ENCODE results near the gene OSBPL5. TPM values are rescaled to one million over a fixed set of nuclear protein-coding genes. Genes with fewer than 3 reads are reported as not detected.

Gene OSBPL5
- polyA plus RNA-seq, 2 of the 4 experiments (the other 2 are of a cell fraction): 1.6 to 4.6 TPM

DNA sequence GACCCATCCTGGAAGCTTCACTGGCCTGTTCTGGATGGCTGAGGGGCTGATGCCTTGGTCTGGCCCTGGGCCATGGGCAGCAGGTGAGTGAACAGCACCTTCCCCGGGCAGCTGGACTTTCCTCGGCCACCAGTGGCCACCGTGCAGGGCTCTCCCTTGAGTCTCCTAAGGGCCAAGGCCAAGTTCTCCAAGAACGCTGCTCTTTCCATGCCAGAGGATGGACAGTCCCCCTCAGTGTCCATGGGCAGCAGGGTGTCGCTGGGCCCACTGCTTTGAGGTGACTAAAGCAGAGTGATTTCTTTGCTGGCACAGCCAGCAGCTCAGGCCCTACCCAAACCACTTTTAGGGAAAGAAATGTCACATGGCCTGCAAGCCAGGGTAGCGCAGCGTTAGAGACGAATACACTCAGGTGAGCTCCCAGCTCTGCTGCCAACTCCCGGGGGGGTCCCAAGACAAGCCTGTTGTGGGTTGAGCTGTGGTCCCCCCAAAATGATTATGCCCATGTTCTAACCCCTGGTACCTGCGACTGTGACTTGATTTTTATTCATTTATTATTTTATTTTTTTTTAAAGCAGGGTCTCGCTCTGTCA lies 104.6 kb downstream of the OSBPL5 start:
- ChIA-PET CTCF (interaction anchor here (1.9 to 4.4 kb wide), 3 partner anchors 14 to 31 kb away, joined by 8 to 29 read pairs (median 11); no protein-coding TSS in a partner anchor), POLR2A (no interaction called here)
- no peak for ATAC-seq
- FAIRE-seq: no peak
- Histone ChIP-seq H3K27ac (no peak overlapping the region), H3K9me3 (no peaks in the 10 kb centered on the region), H3K4me3 (no peak overlapping the region), H3K4me1 (peaks cover 17% of the 10 kb centered on the region), H3K4me2 (no peak overlapping the region)
- TF ChIP-seq RAD21 (conservative IDR thresholded peaks at IDR 0.05 in 1 of 2, IDR thresholded peaks at IDR 0.05 in 1 of 2) (no peak), FOSB (CRISPR knock-in tag; IDR thresholded peaks at IDR 0.05) (no peak), KDM5A (IDR thresholded peaks at IDR 0.05) (no peak), POLR2A (IDR thresholded peaks at IDR 0.05; ENCODE audit: low read length) (no peak), SMC3 (IDR thresholded peaks at IDR 0.05) (no peak), HOXB13 (CRISPR knock-in tag; IDR thresholded peaks at IDR 0.05; ENCODE audit: low read depth) (no peak), RARB (CRISPR knock-in tag; IDR thresholded peaks at IDR 0.05) (no peak), EHMT2 (IDR thresholded peaks at IDR 0.05; ENCODE audit: low read depth) (no peak), SREBF2 (IDR thresholded peaks at IDR 0.05) (no peak)
- TF ChIP-seq, protein P1, sequence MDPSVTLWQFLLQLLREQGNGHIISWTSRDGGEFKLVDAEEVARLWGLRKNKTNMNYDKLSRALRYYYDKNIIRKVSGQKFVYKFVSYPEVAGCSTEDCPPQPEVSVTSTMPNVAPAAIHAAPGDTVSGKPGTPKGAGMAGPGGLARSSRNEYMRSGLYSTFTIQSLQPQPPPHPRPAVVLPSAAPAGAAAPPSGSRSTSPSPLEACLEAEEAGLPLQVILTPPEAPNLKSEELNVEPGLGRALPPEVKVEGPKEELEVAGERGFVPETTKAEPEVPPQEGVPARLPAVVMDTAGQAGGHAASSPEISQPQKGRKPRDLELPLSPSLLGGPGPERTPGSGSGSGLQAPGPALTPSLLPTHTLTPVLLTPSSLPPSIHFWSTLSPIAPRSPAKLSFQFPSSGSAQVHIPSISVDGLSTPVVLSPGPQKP (IDR thresholded peaks at IDR 0.05; ENCODE audit: low read depth, low read length): no peak
- TF ChIP-seq, protein P2, sequence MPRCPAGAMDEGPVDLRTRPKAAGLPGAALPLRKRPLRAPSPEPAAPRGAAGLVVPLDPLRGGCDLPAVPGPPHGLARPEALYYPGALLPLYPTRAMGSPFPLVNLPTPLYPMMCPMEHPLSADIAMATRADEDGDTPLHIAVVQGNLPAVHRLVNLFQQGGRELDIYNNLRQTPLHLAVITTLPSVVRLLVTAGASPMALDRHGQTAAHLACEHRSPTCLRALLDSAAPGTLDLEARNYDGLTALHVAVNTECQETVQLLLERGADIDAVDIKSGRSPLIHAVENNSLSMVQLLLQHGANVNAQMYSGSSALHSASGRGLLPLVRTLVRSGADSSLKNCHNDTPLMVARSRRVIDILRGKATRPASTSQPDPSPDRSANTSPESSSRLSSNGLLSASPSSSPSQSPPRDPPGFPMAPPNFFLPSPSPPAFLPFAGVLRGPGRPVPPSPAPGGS (IDR thresholded peaks at IDR 0.05): no peak
- TF ChIP-seq, protein P3, sequence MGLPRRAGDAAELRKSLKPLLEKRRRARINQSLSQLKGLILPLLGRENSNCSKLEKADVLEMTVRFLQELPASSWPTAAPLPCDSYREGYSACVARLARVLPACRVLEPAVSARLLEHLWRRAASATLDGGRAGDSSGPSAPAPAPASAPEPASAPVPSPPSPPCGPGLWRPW (IDR thresholded peaks at IDR 0.05): no peak
- WGBS (ENCODE audit: missing lambda C conversion rate): 76% methylated on average over 11 of the region's 11 CpGs
- no peak for DNase-seq (ENCODE audit: low read depth in 1 of 2, low spot score in 1 of 2)

DNA sequence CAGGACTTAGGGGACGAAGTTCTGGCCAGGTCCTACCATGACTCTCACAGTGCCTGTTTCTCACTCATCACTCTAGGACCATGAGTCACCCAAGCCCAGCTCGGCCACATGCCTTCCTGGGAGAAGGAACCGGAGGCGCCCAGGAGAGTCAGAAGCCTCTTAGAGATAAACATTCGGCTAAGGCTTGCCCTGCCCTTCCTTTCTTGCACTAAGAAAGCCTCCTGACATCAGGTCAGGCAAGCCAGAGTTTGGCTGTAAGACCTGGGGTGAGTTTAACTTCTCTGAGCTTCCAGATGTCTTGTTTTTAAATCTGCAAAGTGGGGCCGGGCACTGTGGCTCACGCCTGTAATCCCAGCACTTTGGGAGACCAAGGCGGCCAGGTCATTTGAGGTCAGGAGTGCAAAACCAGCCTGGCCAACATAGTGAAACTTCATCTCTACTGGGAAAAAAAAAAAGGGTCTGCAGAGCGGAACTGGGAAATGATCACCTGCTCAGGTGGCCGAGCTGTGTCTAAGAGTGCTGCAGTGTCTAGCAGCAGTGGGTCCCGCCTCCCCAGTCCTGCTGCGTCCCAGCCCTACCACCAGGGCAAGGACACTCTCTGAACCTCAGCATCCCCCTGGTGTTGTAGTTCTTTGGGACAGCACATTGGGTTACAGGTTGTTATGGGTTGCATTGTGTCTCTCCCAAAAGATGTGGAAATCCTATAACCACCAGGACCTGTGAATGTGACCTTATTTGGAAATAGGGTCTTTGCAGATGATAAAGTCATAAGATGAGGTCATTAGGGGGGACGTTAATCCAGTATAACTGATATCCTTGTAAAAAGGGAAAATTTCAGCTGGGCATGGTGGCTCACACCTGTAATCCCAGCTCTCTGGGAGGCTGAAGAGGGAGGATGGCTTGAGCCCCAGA lies 106.1 kb downstream of the OSBPL5 start:
- Histone ChIP-seq H3K4me3 (no peak overlapping the region), H3K27ac (peak overlapping the region in 1 of 2 experiments; percentile 44; a peak in 2 of 6 replicates), H3K4me2 (no peak overlapping the region), H3K9me3 (no peaks in the 10 kb centered on the region), H3K4me1 (peaks cover 29% of the 10 kb centered on the region)
- no peak for FAIRE-seq
- peak in 1 of 2 experiments; percentile 37 for DNase-seq (ENCODE audit: low read depth in 1 of 2, low spot score in 1 of 2)
- TF ChIP-seq, protein P4, sequence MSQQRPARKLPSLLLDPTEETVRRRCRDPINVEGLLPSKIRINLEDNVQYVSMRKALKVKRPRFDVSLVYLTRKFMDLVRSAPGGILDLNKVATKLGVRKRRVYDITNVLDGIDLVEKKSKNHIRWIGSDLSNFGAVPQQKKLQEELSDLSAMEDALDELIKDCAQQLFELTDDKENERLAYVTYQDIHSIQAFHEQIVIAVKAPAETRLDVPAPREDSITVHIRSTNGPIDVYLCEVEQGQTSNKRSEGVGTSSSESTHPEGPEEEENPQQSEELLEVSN (IDR thresholded peaks at IDR 0.05; ENCODE audit: borderline replicate concordance, low read depth): no peak
- TF ChIP-seq, protein P3 (IDR thresholded peaks at IDR 0.05): no peak
- TF ChIP-seq, protein P5, sequence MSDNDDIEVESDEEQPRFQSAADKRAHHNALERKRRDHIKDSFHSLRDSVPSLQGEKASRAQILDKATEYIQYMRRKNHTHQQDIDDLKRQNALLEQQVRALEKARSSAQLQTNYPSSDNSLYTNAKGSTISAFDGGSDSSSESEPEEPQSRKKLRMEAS (IDR thresholded peaks at IDR 0.05): 0 out of 2 replicates have a peak, but pooled peaks have one; percentile 33
- no peak for TF ChIP-seq PHF8 (IDR thresholded peaks at IDR 0.05; ENCODE audit: borderline replicate concordance, low read depth)
- TF ChIP-seq JUNB (IDR thresholded peaks at IDR 0.05): no peak
- no peak for TF ChIP-seq SMC3 (IDR thresholded peaks at IDR 0.05)
- TF ChIP-seq ZNF302 (CRISPR knock-in tag; IDR thresholded peaks at IDR 0.05): no peak
- no peak for TF ChIP-seq FOSL2 (IDR thresholded peaks at IDR 0.05)
- peak; percentile 48 for TF ChIP-seq FOSL2 (CRISPR knock-in tag; IDR thresholded peaks at IDR 0.05)
- WGBS (ENCODE audit: missing lambda C conversion rate): 74% methylated on average over 13 of the region's 13 CpGs
- ChIA-PET CTCF (interaction anchor here (1.3 to 4.4 kb wide), 6 partner anchors 10 to 33 kb away, joined by 7 to 29 read pairs (median 10); no protein-coding TSS in a partner anchor), POLR2A (no interaction called here)
- 0 out of 6 replicates have a peak, but pooled peaks of 1 of the 2 experiments have one; percentile 30 for ATAC-seq
